GM12878 (cell line): ENCODE data around the gene KLHL20. TPM values are rescaled to one million over a fixed set of nuclear protein-coding genes. Genes with fewer than 3 reads are reported as not detected.

Experiments
- ATAC-seq: fragments of 200-7000 bp; cut with Tn5 transposase; 3 replicates; pipeline ENCODE4 v1.9.1; 2020; ENCODE audit warnings: mild to moderate bottlenecking, moderate library complexity
- BruUV-seq: library from RNA; stranded (reverse); fragments of 400-500 nt; replicated peaks from 2 replicates; lab custom pipeline; 2021; lab: Mats Ljungman, UMichigan
- CTCF ChIA-PET: fragments of 300-600 bp; sonication (Branson Sonifier 250); formaldehyde crosslinking; extraction: SDS; loops from one replicate; lab custom pipeline; 2021; ENCODE audit warnings: inconsistent platforms; lab: Yijun Ruan, JAX
- POLR2A ChIA-PET: fragments of 350-600 bp; formaldehyde crosslinking; extraction: SDS; loops from one replicate; lab custom pipeline; 2021; ENCODE audit warnings: inconsistent platforms; lab: Charles Lee
- RAD21 ChIA-PET: fragments of 300-600 bp; sonication (Branson Sonifier 250); formaldehyde crosslinking; loops from one replicate; lab custom pipeline; 2023; ENCODE audit warnings: antibody characterized with exemption; ENCODE audit not compliant: unreplicated experiment; lab: Charles Lee
- SMC1A ChIA-PET: fragments of 300-600 bp; sonication (Branson Sonifier 250); formaldehyde crosslinking; loops from one replicate; lab custom pipeline; 2023; ENCODE audit not compliant: unreplicated experiment, uncharacterized antibody; lab: Charles Lee
- DNase-seq: peaks from one replicate; pipeline ENCODE4 v3.0.0-alpha.2; 2011; ENCODE audit warnings: low read depth, low spot score
- FAIRE-seq: peaks from 3 replicates; lab custom pipeline; 2011; peaks lifted over from hg19 to GRCh38; lab: Jason Lieb, UNC
- H2AFZ ChIP-seq: 2 replicates; pipeline ENCODE4 v1.6.0; 2011; ENCODE audit warnings: low read depth, low read length, control low read depth; ENCODE audit not compliant: control insufficient read depth
- H3K27ac ChIP-seq: 2 replicates; pipeline ENCODE4 v1.5.1; 2011; ENCODE audit warnings: control low read depth; ENCODE audit not compliant: control insufficient read depth, insufficient read depth
- H3K27me3 ChIP-seq, 2 experiments: replicated peaks in 1 of 2; 2 replicates each; pipeline versions ENCODE4 v1.6.0 to v1.6.1; 2011; ENCODE audit warnings: low read length in 1 of 2; ENCODE audit not compliant: control insufficient read depth in 2 of 2, insufficient read depth in 2 of 2
- H3K36me3 ChIP-seq, 2 experiments: 2 replicates each; pipeline ENCODE4 v1.5.1; 2011; ENCODE audit warnings: low read length in 1 of 2; ENCODE audit not compliant: control insufficient read depth in 2 of 2, insufficient read depth in 2 of 2
- H3K4me1 ChIP-seq: 2 replicates; pipeline ENCODE4 v1.6.1; 2011; ENCODE audit warnings: mild to moderate bottlenecking, low read length, moderate library complexity, mixed read lengths; ENCODE audit not compliant: control insufficient read depth, insufficient read depth
- H3K4me2 ChIP-seq: 2 replicates; pipeline ENCODE4 v1.6.0; 2011; ENCODE audit warnings: control low read depth; ENCODE audit not compliant: control insufficient read depth, insufficient read depth
- H3K4me3 ChIP-seq: fragments of 200-600 bp; sonication (generic); 2 replicates; pipeline ENCODE4 v1.5.1; 2016
- H3K79me2 ChIP-seq: 2 replicates; pipeline ENCODE4 v1.6.0; 2011; ENCODE audit warnings: low read length; ENCODE audit not compliant: control insufficient read depth, insufficient read depth
- H3K9ac ChIP-seq: 2 replicates; pipeline ENCODE4 v1.8.0; 2011; ENCODE audit warnings: low read length, control low read depth, mixed read lengths; ENCODE audit not compliant: control insufficient read depth, insufficient read depth
- H3K9me3 ChIP-seq: replicated peaks from 3 replicates; pipeline ENCODE4 v1.5.1; 2011; ENCODE audit warnings: mild to moderate bottlenecking, low read length; ENCODE audit not compliant: control insufficient read depth, insufficient read depth
- H4K20me1 ChIP-seq: 2 replicates; pipeline ENCODE4 v1.6.0; 2011; ENCODE audit not compliant: control insufficient read depth, insufficient read depth
- ATF2 ChIP-seq: IDR thresholded peaks from 2 replicates; pipeline ENCODE4 v1.6.1; 2012; ENCODE audit warnings: low read length, inconsistent platforms
- BMI1 ChIP-seq: fragments of 450-650 bp; IDR thresholded peaks from 2 replicates; pipeline ENCODE4 v1.6.1; 2016; ENCODE audit warnings: mild to moderate bottlenecking, moderate library complexity, borderline replicate concordance
- CTCF ChIP-seq, 3 experiments: IDR thresholded peaks in 2 of 3; conservative IDR thresholded peaks in 1 of 3; 2 replicates each; pipeline ENCODE4 v1.5.1; 2011; ENCODE audit warnings: low read depth in 3 of 3, low read length in 3 of 3, mild to moderate bottlenecking in 3 of 3, control low read depth in 2 of 3, moderate library complexity in 2 of 3, inconsistent platforms in 1 of 3, mixed read lengths in 1 of 3; ENCODE audit not compliant: control insufficient read depth in 2 of 3, insufficient read depth in 1 of 3; ENCODE audit errors: extremely low read depth in 1 of 3
- E4F1 ChIP-seq: fragments of 450-650 bp; IDR thresholded peaks from 2 replicates; pipeline ENCODE4 v1.6.1; 2018; ENCODE audit warnings: borderline replicate concordance, mild to moderate bottlenecking; ENCODE audit not compliant: partially characterized antibody
- MLLT1 ChIP-seq: fragments of 450-650 bp; IDR thresholded peaks from 2 replicates; pipeline ENCODE4 v1.6.1; 2016; ENCODE audit warnings: mild to moderate bottlenecking
- NR2F1 ChIP-seq: fragments of 450-650 bp; conservative IDR thresholded peaks from 2 replicates; pipeline ENCODE4 v1.6.1; 2017; ENCODE audit warnings: mild to moderate bottlenecking
- STAT1 ChIP-seq: fragments of 450-650 bp; conservative IDR thresholded peaks from 2 replicates; pipeline ENCODE4 v1.6.1; 2014; ENCODE audit warnings: antibody characterized with exemption, mild to moderate bottlenecking
- ZNF217 ChIP-seq: fragments of 450-650 bp; IDR thresholded peaks from 2 replicates; pipeline ENCODE4 v1.6.1; 2017; ENCODE audit warnings: antibody characterized with exemption, mild to moderate bottlenecking
- WGBS: methylation state at CpG from one replicate; pipeline ENCODE4 v1.1.6; 2016; ENCODE audit warnings: low lambda C conversion rate; ENCODE audit not compliant: insufficient replicate concordance, insufficient coverage; ENCODE audit errors: missing lambda C conversion rate; 5-methylcytosine and 5-hydroxymethylcytosine counted together
- in situ Hi-C: fragments of 300-500 bp; cut with MboI; formaldehyde crosslinking; loops from 9 replicates; pipeline ENCODE4 v1.14.3; 2018; ENCODE audit warnings: mixed read lengths
- intact Hi-C: fragments of 100-400 bp; cut with micrococcal nuclease; formaldehyde crosslinking; loops from one replicate; pipeline ENCODE4 v1.14.2; 2022; ENCODE audit not compliant: unreplicated experiment
- polyA plus RNA-seq, 11 experiments: library from polyadenylated mRNA; depleted of rRNA in 4 of 11; unstranded in 6 of 11; stranded (reverse) in 5 of 11; fragments of >200 nt; fragmentation: Nextera tagmentation in 4 of 11; fragmentation: Illumina TruSeq in 1 of 11; extraction: Ambion mirVana in 4 of 11; extraction: Trizol in 1 of 11; gene quantifications; 1 replicate in 1 of 11; 2 replicates in 10 of 11; pipeline versions ENCODE4 v1.2.1 to v1.2.3, GENCODE V29; 2011 to 2016; ENCODE audit warnings: inconsistent platforms in 2 of 11, missing spikeins in 2 of 11, low read depth in 1 of 11
- total RNA-seq, 4 experiments: library from RNA; depleted of rRNA in 3 of 4; stranded (reverse); fragments of >200 nt in 3 of 4; fragmentation: Illumina TruSeq in 1 of 4; extraction: Trizol in 1 of 4; gene quantifications; 2 replicates each; pipeline versions ENCODE4 v1.2.1 to v1.2.3, GENCODE V29; 2013 to 2021

KLHL20 gene
- total and polyA plus RNA-seq, 10 of the 15 experiments (the other 5 are each of a cell fraction or from before 2014, with no cell fraction given) = 3.8 to 14.0 (median 10.0) TPM

GRCh38 chr1:173666646-173667045, 48.1 kb upstream of the KLHL20 start:
- no peaks in the 10 kb centered on the region for H3K36me3 ChIP-seq
- BruUV-seq = no TSS peak
- no peak for DNase-seq
- H4K20me1 ChIP-seq = no peaks in the 10 kb centered on the region
- ChIA-PET SMC1A (no interaction called here), RAD21 (no interaction called here), POLR2A (no interaction called here), CTCF (no interaction called here)
- H3K9ac ChIP-seq = no peak overlapping the region
- in situ Hi-C loops = no loop called here
- peaks cover 1 to 14% of the 10 kb centered on the region in 2 experiments; a peak in 2 of 4 replicates for H3K27me3 ChIP-seq
- no peak overlapping the region for H3K4me3 ChIP-seq
- H2AFZ ChIP-seq = no peak overlapping the region
- no peaks in the 10 kb centered on the region for H3K9me3 ChIP-seq
- no peak for FAIRE-seq
- intact Hi-C loops = no loop called here
- H3K4me1 ChIP-seq = no peaks in the 10 kb centered on the region
- H3K79me2 ChIP-seq = no peaks in the 10 kb centered on the region
- TF ChIP-seq ATF2 = no peak
- WGBS = 43% methylated on average over 3 of the region's 3 CpGs
- no peak for ATAC-seq
- H3K27ac ChIP-seq = no peak overlapping the region
- no peak overlapping the region for H3K4me2 ChIP-seq

GRCh38 chr1:173669491-173669941, 45.3 kb upstream of the KLHL20 start, which contains the start of gene ANKRD45:
ANKRD45 (minus strand) TSS chr1:173669851; CDS start chr1:173659418, 10,433 bp downstream.
- no peak within 1 kb of the TSS; the same call in 1 of the 2 replicates for H3K4me2 ChIP-seq
- no peak; the same call in 2 of the 3 replicates for ATAC-seq
- intact Hi-C loops (no loop called here), in situ Hi-C loops (no loop called here)
- WGBS = 16% methylated on average over 28 of the region's 33 CpGs
- H2AFZ ChIP-seq = no peak within 1 kb of the TSS
- POLR2A ChIA-PET = no interaction called here
- no peaks in the 10 kb centered on the region for H3K36me3 ChIP-seq
- no peaks in the 10 kb centered on the region for H3K9me3 ChIP-seq
- SMC1A ChIA-PET = no interaction called here
- H3K9ac ChIP-seq = no peak within 1 kb of the TSS
- no peaks in the 10 kb centered on the region for H4K20me1 ChIP-seq
- BruUV-seq = no TSS peak
- RAD21 ChIA-PET = no interaction called here
- CTCF ChIA-PET = no interaction called here
- no peak for DNase-seq
- no peak for FAIRE-seq
- no peak within 1 kb of the TSS for H3K4me3 ChIP-seq
- no peak for TF ChIP-seq CTCF (IDR thresholded peaks at IDR 0.05 in 2 of 3, conservative IDR thresholded peaks at IDR 0.05 in 1 of 3; ENCODE audit: control insufficient read depth in 2 of 3, extremely low read depth in 1 of 3, insufficient read depth in 1 of 3, low read depth in 3 of 3, low read length in 3 of 3)
- TF ChIP-seq BMI1 = peak; percentile 71
- TF ChIP-seq E4F1 = no peak
- no peak for TF ChIP-seq MLLT1
- TF ChIP-seq NR2F1 = no peak
- no peak for TF ChIP-seq ZNF217
- no peak for TF ChIP-seq STAT1
- H3K79me2 ChIP-seq = no peaks in the 10 kb centered on the region
- H3K27me3 ChIP-seq = peaks cover 1 to 14% of the 10 kb centered on the region in 2 experiments; a peak in 2 of 4 replicates
- H3K4me1 ChIP-seq = no peaks in the 10 kb centered on the region
- H3K27ac ChIP-seq = no peak within 1 kb of the TSS
